PC-9 (cell line): ENCODE data around the gene FASN.

ENCODE experiments used
- EZH2 ChIP-seq: fragments of 200-600 bp; sonication (generic); IDR thresholded peaks from 2 replicates; pipeline ENCODE4 v1.8.0; 2017; ENCODE audit warnings: antibody characterized with exemption, low read depth
- TF ChIP-seq, protein P1 (sequence below): fragments of 200-600 bp; sonication (generic); conservative IDR thresholded peaks from 2 replicates; pipeline ENCODE4 v1.6.1; 2017; ENCODE audit warnings: mixed run types, antibody characterized with exemption, mild to moderate bottlenecking, moderate library complexity

DNA sequence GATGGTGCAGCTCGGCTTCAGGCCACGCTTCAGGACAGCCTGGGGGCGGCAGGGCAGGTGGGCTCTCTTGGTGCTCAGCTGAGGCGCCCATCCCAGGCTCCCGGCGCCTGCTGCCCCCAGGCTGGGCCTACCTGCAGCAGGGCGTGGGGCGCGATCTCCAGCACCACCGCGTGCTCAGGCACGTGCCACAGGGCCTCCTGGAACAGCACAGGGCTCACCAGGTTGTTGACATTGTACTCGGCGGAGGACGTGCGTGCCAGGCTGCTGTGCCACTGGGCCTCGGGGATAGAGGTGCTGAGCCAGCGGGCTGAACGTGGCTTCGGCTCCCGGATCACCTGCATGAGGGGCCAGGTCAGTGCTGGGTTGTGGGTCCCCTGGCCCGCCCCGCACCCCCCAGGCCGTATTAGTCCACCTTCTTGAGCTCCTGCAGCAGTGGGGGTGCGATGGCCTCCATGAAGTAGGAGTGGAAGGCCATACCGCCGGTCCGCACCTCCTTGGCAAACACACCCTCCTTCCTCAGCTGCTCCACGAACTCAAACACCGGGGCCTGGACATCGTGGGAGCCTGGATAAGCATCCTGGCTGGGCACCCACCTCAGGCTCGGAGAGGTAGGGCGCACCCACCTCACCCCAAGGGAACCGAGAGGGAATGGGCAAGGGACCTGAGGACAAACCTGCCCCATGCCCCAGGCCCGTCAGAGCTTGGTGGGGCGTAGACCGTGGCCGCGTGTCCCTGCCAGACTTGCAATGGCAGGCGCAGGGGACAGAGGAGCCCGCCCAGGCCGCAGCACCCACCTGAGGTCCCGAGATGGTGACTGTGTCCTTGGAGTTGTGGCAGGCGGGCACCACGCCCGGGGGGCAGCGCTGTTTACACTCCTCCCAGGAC lies 9.0 kb downstream of the FASN start:
- TF ChIP-seq, protein P1, sequence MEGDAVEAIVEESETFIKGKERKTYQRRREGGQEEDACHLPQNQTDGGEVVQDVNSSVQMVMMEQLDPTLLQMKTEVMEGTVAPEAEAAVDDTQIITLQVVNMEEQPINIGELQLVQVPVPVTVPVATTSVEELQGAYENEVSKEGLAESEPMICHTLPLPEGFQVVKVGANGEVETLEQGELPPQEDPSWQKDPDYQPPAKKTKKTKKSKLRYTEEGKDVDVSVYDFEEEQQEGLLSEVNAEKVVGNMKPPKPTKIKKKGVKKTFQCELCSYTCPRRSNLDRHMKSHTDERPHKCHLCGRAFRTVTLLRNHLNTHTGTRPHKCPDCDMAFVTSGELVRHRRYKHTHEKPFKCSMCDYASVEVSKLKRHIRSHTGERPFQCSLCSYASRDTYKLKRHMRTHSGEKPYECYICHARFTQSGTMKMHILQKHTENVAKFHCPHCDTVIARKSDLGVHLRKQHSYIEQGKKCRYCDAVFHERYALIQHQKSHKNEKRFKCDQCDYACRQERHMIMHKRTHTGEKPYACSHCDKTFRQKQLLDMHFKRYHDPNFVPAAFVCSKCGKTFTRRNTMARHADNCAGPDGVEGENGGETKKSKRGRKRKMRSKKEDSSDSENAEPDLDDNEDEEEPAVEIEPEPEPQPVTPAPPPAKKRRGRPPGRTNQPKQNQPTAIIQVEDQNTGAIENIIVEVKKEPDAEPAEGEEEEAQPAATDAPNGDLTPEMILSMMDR, result no peak
- TF ChIP-seq EZH2, result no peak
